ENCODE measurements around the gene EIF2B5.
"Not testable (repeated sequence)": the region's sequence is repeated elsewhere in the genome, so short reads cannot be mapped to it uniquely, and the experiment has no call there.

EIF2B5 gene

GRCh38 chr3:184148076-184148475 is 12.9 kb downstream of the EIF2B5 start:
- DNase-seq (ENCODE audit: low read depth) = no peak

- no peak for DNase-seq (ENCODE audit: low read depth)
These were observed 14.0 kb downstream of the EIF2B5 start for GRCh38 chr3:184149123-184149522.

- not testable (repeated sequence) for DNase-seq (ENCODE audit: low read depth)
These were observed 14.6 kb downstream of the EIF2B5 start for GRCh38 chr3:184149770-184150169.

- no peak for DNase-seq (ENCODE audit: low read depth)
These were observed 19.9 kb downstream of the EIF2B5 start, which contains the start of gene DVL3 for GRCh38 chr3:184154885-184155643. DVL3 (plus strand) TSS chr3:184155377; CDS start chr3:184155636, 259 bp downstream.

GRCh38 chr3:184155644-184156521 is 20.7 kb downstream of the EIF2B5 start:
- no peak for DNase-seq (ENCODE audit: low read depth)

GRCh38 chr3:184156522-184156955 is 21.4 kb downstream of the EIF2B5 start:
- no peak for DNase-seq (ENCODE audit: low read depth)

GRCh38 chr3:184157206-184157605 is 22.0 kb downstream of the EIF2B5 start:
- DNase-seq (ENCODE audit: low read depth) = no peak

GRCh38 chr3:184158404-184158803 is 23.2 kb downstream of the EIF2B5 start:
- no peak for DNase-seq (ENCODE audit: low read depth)

GRCh38 chr3:184160456-184160855 is 25.3 kb downstream of the EIF2B5 start:
- no peak for DNase-seq (ENCODE audit: low read depth)

- DNase-seq (ENCODE audit: low read depth) = not testable (repeated sequence)
These were observed 27.5 kb downstream of the EIF2B5 start for GRCh38 chr3:184162571-184163070.

GRCh38 chr3:184164648-184165330 is 29.6 kb downstream of the EIF2B5 start:
- no peak for DNase-seq (ENCODE audit: low read depth)

- DNase-seq (ENCODE audit: low read depth) = no peak
These were observed 30.4 kb downstream of the EIF2B5 start for GRCh38 chr3:184165543-184165942.

GRCh38 chr3:184166671-184167070 is 31.5 kb downstream of the EIF2B5 start:
- DNase-seq (ENCODE audit: low read depth) = no peak

- no peak for DNase-seq (ENCODE audit: low read depth)
These were observed 32.6 kb downstream of the EIF2B5 start for GRCh38 chr3:184167786-184168185.

- DNase-seq (ENCODE audit: low read depth) = no peak
These were observed 33.4 kb downstream of the EIF2B5 start for GRCh38 chr3:184168363-184169120.

GRCh38 chr3:184169896-184170875 is 35.0 kb downstream of the EIF2B5 start:
- DNase-seq (ENCODE audit: low read depth) = no peak

GRCh38 chr3:184171562-184171961 is 36.4 kb downstream of the EIF2B5 start:
- DNase-seq (ENCODE audit: low read depth) = no peak

GRCh38 chr3:184172681-184173373 is 37.7 kb downstream of the EIF2B5 start:
- DNase-seq (ENCODE audit: low read depth) = peak; percentile 81

- DNase-seq (ENCODE audit: low read depth) = no peak
These were observed 38.2 kb downstream of the EIF2B5 start for GRCh38 chr3:184173374-184173722.

- no peak for DNase-seq (ENCODE audit: low read depth)
These were observed 39.1 kb downstream of the EIF2B5 start for GRCh38 chr3:184174284-184174645.

Data from GM04504 (cell line).